Ishikawa (cell line): Measurements from ENCODE around the gene ARHGAP20.

Source experiments
- CEBPB ChIP-seq: IDR thresholded peaks from 2 replicates; pipeline ENCODE4 v1.6.1; 2012
- CREB1 ChIP-seq: IDR thresholded peaks from 2 replicates; pipeline ENCODE4 v1.6.1; 2012; ENCODE audit warnings: low read depth
- EGR1 ChIP-seq: IDR thresholded peaks from 2 replicates; pipeline ENCODE4 v1.6.1; 2012
- EP300 ChIP-seq: IDR thresholded peaks from 2 replicates; pipeline ENCODE4 v1.6.1; 2012; ENCODE audit warnings: borderline replicate concordance
- FOXM1 ChIP-seq: IDR thresholded peaks from 2 replicates; pipeline ENCODE4 v1.6.1; 2012; ENCODE audit warnings: low read depth, borderline replicate concordance
- NFIC ChIP-seq: IDR thresholded peaks from 2 replicates; pipeline ENCODE4 v1.6.1; 2012
- RAD21 ChIP-seq: IDR thresholded peaks from 2 replicates; pipeline ENCODE4 v1.6.1; 2012; ENCODE audit warnings: low read depth
- TAF1 ChIP-seq: IDR thresholded peaks from 2 replicates; pipeline ENCODE4 v1.6.1; 2012; ENCODE audit warnings: low read depth, mild to moderate bottlenecking
- TCF12 ChIP-seq: IDR thresholded peaks from 2 replicates; pipeline ENCODE4 v1.6.1; 2012; ENCODE audit warnings: low read depth
- TEAD4 ChIP-seq: IDR thresholded peaks from 2 replicates; pipeline ENCODE4 v1.6.1; 2012
- YY1 ChIP-seq: IDR thresholded peaks from 2 replicates; pipeline ENCODE4 v1.6.1; 2012; ENCODE audit warnings: low read depth
- ZBTB7A ChIP-seq: IDR thresholded peaks from 2 replicates; pipeline ENCODE4 v1.6.1; 2012; ENCODE audit warnings: low read depth
- TF ChIP-seq, protein P1 (sequence below): IDR thresholded peaks from 2 replicates; pipeline ENCODE4 v1.6.1; 2012; ENCODE audit warnings: low read depth, mild to moderate bottlenecking
- TF ChIP-seq, protein P2 (sequence below): IDR thresholded peaks from 2 replicates; pipeline ENCODE4 v1.6.1; 2012
- TF ChIP-seq, protein P3 (sequence below): IDR thresholded peaks from 2 replicates; pipeline ENCODE4 v1.6.1; 2012

The ARHGAP20 gene

DNA sequence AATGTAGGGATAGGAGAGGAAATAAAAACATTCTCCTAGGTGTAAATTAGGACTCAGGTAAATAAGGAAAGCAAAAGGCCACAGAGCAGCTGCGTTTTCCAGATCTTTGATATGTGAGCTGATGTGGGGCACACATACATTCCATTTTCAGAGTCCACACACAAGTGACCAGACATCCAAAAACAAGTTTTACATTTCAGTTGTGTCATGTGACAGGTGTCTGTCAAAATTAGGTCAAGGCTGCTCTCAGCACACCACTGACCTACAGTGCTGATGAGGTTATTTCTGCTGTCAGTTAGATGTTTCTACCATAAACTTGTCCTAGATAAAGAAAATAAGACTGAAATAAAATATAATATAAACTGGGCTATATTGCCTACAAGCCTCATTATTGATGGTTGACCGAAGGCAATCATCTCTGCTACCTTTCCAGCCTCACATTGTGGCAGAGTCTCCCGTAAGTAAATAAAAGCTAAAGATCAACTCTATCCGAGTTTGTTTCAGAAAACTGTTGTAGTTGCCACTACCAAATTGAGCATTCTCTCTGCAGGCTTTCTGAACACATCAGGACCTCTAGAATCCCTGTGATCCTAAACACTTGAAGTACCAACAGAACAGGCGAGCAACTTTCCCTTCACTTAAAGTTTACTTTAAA lies 7.9 kb downstream of the ARHGAP20 start:
- TF ChIP-seq FOXM1 = no peak
- no peak for TF ChIP-seq YY1
- no peak for TF ChIP-seq CREB1
- no peak for TF ChIP-seq RAD21

DNA sequence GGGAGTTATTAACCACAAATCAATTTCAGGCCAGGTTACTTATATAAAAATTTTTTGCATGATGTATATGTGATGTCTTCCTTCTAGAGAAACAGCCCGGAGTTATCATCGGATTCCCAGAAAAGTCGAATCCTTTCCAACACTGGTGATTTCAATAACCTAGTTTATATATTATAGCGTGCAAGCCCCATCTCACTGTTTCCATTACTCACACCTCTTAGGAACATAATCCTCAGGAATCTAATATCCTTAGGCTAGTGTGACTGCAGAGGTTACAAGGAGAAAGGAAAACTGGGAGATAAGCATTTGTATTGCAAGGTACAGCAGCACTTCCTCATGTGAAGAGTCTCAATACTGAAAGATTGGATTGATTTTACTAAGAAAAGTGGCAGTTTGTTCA lies 20.3 kb downstream of the ARHGAP20 start:
- TF ChIP-seq, protein P1, sequence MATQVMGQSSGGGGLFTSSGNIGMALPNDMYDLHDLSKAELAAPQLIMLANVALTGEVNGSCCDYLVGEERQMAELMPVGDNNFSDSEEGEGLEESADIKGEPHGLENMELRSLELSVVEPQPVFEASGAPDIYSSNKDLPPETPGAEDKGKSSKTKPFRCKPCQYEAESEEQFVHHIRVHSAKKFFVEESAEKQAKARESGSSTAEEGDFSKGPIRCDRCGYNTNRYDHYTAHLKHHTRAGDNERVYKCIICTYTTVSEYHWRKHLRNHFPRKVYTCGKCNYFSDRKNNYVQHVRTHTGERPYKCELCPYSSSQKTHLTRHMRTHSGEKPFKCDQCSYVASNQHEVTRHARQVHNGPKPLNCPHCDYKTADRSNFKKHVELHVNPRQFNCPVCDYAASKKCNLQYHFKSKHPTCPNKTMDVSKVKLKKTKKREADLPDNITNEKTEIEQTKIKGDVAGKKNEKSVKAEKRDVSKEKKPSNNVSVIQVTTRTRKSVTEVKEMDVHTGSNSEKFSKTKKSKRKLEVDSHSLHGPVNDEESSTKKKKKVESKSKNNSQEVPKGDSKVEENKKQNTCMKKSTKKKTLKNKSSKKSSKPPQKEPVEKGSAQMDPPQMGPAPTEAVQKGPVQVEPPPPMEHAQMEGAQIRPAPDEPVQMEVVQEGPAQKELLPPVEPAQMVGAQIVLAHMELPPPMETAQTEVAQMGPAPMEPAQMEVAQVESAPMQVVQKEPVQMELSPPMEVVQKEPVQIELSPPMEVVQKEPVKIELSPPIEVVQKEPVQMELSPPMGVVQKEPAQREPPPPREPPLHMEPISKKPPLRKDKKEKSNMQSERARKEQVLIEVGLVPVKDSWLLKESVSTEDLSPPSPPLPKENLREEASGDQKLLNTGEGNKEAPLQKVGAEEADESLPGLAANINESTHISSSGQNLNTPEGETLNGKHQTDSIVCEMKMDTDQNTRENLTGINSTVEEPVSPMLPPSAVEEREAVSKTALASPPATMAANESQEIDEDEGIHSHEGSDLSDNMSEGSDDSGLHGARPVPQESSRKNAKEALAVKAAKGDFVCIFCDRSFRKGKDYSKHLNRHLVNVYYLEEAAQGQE = no peak
- TF ChIP-seq RAD21 (no peak), ZBTB7A (no peak), TCF12 (no peak), YY1 (no peak), NFIC (no peak), EP300 (no peak), TEAD4 (no peak), CEBPB (no peak), CREB1 (no peak), TAF1 (no peak), EGR1 (no peak), FOXM1 (no peak)
- TF ChIP-seq, protein P2, sequence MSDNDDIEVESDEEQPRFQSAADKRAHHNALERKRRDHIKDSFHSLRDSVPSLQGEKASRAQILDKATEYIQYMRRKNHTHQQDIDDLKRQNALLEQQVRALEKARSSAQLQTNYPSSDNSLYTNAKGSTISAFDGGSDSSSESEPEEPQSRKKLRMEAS = no peak
- TF ChIP-seq, protein P3, sequence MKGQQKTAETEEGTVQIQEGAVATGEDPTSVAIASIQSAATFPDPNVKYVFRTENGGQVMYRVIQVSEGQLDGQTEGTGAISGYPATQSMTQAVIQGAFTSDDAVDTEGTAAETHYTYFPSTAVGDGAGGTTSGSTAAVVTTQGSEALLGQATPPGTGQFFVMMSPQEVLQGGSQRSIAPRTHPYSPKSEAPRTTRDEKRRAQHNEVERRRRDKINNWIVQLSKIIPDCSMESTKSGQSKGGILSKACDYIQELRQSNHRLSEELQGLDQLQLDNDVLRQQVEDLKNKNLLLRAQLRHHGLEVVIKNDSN = no peak

DNA sequence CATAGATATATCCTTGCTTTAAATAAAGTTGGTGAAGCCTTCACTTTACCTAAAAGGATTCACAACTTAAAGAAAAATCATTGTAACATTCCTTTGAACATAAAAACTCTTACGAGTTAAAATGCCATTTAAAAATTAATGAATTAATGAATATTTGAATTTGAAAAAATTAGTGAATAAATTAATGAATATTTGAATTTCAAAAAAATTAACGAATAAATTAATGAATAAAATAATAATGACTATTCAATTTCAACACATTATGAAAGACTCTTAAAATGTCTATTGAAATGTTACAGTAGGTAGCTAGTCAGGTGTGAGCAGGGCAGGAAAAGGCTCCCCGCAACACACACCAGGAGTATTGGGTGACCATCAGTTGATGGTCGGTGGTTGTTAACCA lies 22.9 kb downstream of the ARHGAP20 start:
- TF ChIP-seq, protein P3 = no peak
- TF ChIP-seq TCF12 (no peak), EGR1 (no peak)
- TF ChIP-seq, protein P2 = no peak

DNA sequence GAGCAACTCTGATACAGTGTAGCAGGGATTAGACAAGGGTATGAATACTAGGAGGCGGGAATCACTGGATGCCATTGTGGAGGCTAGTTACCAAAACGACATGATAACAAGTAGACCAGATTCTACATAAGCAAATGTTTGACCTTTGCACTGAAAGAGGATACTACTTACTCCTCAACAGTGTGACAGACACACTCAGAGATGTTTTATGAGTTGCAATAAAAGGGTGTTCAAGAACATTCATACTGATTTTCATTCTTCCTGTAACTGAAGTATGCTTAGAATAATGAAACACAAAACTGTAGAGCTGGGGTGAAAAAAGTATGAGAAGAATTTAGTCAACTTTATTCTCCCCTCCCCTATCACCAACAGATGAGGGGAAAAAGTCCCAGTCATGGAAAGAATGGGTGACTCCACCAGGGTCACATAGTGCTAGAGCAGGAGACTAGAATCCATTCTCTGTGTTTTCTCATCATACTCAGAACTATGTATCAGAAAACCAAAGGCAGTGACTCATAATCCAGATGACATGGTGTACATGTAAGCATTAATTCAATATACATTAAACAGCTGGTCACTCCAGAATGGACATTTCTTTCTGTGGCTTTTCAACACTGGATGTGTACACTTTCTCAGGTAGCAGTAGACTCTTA lies 32.8 kb downstream of the ARHGAP20 start:
- TF ChIP-seq EP300 (no peak), NFIC (no peak), ZBTB7A (no peak), CEBPB (no peak), EGR1 (no peak), RAD21 (no peak), TCF12 (no peak), FOXM1 (no peak), TEAD4 (no peak), CREB1 (no peak), YY1 (no peak), TAF1 (no peak)
- TF ChIP-seq, protein P1 = no peak
- TF ChIP-seq, protein P3 = no peak
- TF ChIP-seq, protein P2 = no peak

DNA sequence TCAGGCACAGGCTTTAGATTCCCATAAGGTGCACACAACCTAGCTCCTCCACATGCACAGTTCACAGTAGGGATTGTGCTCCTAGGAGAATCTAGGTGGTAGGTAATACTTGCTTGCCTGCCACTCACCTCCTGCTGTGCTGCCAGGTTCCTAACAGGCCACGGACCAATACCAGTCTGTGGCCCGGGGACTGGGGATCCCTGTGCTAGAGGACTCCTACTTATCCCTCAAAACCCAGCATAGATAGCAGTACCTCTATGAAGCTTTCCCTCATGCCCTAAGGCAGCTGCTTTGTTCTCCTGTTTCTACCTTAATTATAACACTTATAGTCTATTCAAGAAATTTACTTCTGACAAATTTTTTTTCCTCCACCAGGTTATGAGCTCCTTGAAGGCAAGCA lies 36.7 kb downstream of the ARHGAP20 start:
- TF ChIP-seq ZBTB7A = no peak
- no peak for TF ChIP-seq RAD21
- no peak for TF ChIP-seq FOXM1
- no peak for TF ChIP-seq CREB1
- no peak for TF ChIP-seq NFIC
- TF ChIP-seq TAF1 = no peak
- no peak for TF ChIP-seq TEAD4
- TF ChIP-seq TCF12 = no peak
